ENCODE results near the gene LAMA3. TPM values are rescaled to one million over a fixed set of nuclear protein-coding genes. Genes with fewer than 3 reads are reported as not detected.

Gene LAMA3
- polyA plus RNA-seq, 1 of the 3 experiments (the other 2 are of a cell fraction) = 3.5 TPM

DNA sequence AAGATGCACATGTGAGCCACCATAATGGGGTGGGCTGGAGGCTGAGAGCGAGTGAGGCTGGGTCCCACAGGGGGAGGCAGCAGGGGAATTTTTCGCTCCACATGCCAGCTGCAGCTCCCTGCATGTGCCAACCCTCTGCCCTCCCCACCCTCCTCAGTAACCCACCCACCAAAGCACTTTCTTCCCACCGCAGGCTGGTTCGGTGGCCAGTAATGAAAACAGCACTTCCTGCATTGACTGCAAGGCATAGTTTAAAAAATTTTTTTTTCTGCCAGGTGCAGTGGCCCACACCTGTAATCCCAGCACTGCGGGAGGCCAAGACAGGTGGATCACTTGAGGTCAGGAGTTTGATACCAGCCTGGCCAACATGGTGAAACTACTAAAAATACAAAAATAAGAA lies 177.8 kb downstream of the LAMA3 start:
- no peak overlapping the region for H3K4me2 ChIP-seq
- 96% methylated on average over 4 of the region's 5 CpGs for WGBS (ENCODE audit: low lambda C conversion rate)
- peaks cover 5 to 20% of the 10 kb centered on the region in 2 experiments; a peak in 3 of 4 replicates for H3K4me1 ChIP-seq (ENCODE audit: control insufficient read depth in 1 of 2, insufficient read depth in 2 of 2, low read depth in 1 of 2, low read length in 1 of 2)
- POLR2A ChIA-PET = no interaction called here
- no peak overlapping the region for H2AFZ ChIP-seq (ENCODE audit: low read depth)
- no peak overlapping the region for H3K9ac ChIP-seq
- no peak overlapping the region for H3K4me3 ChIP-seq (ENCODE audit: low read depth in 2 of 2, low read length in 1 of 2)
- CTCF ChIA-PET = no interaction called here
- TF ChIP-seq SMC3 (IDR thresholded peaks at IDR 0.05; ENCODE audit: low read depth, low read length) = no peak
- no peak for TF ChIP-seq EP300 (IDR thresholded peaks at IDR 0.05; ENCODE audit: borderline replicate concordance in 1 of 2, low read depth in 1 of 2, low read length in 1 of 2)
- TF ChIP-seq, protein P1, sequence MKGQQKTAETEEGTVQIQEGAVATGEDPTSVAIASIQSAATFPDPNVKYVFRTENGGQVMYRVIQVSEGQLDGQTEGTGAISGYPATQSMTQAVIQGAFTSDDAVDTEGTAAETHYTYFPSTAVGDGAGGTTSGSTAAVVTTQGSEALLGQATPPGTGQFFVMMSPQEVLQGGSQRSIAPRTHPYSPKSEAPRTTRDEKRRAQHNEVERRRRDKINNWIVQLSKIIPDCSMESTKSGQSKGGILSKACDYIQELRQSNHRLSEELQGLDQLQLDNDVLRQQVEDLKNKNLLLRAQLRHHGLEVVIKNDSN (IDR thresholded peaks at IDR 0.05; ENCODE audit: borderline replicate concordance, low read depth) = no peak
- TF ChIP-seq RXRA (IDR thresholded peaks at IDR 0.05; ENCODE audit: borderline replicate concordance, low read depth) = no peak
- TF ChIP-seq FOSL2 (IDR thresholded peaks at IDR 0.05; ENCODE audit: borderline replicate concordance, low read depth) = no peak
- TF ChIP-seq, protein P2, sequence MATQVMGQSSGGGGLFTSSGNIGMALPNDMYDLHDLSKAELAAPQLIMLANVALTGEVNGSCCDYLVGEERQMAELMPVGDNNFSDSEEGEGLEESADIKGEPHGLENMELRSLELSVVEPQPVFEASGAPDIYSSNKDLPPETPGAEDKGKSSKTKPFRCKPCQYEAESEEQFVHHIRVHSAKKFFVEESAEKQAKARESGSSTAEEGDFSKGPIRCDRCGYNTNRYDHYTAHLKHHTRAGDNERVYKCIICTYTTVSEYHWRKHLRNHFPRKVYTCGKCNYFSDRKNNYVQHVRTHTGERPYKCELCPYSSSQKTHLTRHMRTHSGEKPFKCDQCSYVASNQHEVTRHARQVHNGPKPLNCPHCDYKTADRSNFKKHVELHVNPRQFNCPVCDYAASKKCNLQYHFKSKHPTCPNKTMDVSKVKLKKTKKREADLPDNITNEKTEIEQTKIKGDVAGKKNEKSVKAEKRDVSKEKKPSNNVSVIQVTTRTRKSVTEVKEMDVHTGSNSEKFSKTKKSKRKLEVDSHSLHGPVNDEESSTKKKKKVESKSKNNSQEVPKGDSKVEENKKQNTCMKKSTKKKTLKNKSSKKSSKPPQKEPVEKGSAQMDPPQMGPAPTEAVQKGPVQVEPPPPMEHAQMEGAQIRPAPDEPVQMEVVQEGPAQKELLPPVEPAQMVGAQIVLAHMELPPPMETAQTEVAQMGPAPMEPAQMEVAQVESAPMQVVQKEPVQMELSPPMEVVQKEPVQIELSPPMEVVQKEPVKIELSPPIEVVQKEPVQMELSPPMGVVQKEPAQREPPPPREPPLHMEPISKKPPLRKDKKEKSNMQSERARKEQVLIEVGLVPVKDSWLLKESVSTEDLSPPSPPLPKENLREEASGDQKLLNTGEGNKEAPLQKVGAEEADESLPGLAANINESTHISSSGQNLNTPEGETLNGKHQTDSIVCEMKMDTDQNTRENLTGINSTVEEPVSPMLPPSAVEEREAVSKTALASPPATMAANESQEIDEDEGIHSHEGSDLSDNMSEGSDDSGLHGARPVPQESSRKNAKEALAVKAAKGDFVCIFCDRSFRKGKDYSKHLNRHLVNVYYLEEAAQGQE (IDR thresholded peaks at IDR 0.05; ENCODE audit: low read depth, low read length) = no peak
- TF ChIP-seq USF2 (IDR thresholded peaks at IDR 0.05; ENCODE audit: borderline replicate concordance, low read depth, low read length) = no peak
- no peak for TF ChIP-seq NFIC (IDR thresholded peaks at IDR 0.05; ENCODE audit: borderline replicate concordance)
- TF ChIP-seq MXI1 (IDR thresholded peaks at IDR 0.05; ENCODE audit: low read depth, low read length) = no peak
- TF ChIP-seq IRF3 (IDR thresholded peaks at IDR 0.05; ENCODE audit: low read depth, low read length) = no peak
- TF ChIP-seq FOXJ3 (CRISPR knock-in tag; IDR thresholded peaks at IDR 0.05) = no peak
- no peak for DNase-seq
- H3K9me3 ChIP-seq = no peaks in the 10 kb centered on the region
- no peak overlapping the region for H3K27ac ChIP-seq (ENCODE audit: low read depth in 2 of 2, low read length in 1 of 2)
- no peaks in the 10 kb centered on the region for H3K9me2 ChIP-seq
- H3K27me3 ChIP-seq (ENCODE audit: insufficient read depth) = no peaks in the 10 kb centered on the region
- no peaks in the 10 kb centered on the region for H3K79me2 ChIP-seq (ENCODE audit: insufficient read depth)
- H3K36me3 ChIP-seq (replicated peaks in 1 of 2; ENCODE audit: control insufficient read depth in 1 of 2, insufficient read depth in 2 of 2, low read length in 1 of 2) = no peaks in the 10 kb centered on the region
- no peaks in the 10 kb centered on the region for H4K20me1 ChIP-seq (ENCODE audit: insufficient read depth)
- peaks cover 16% of the 10 kb centered on the region for H3F3A ChIP-seq (replicated peaks; ENCODE audit: insufficient read depth)

Data from SK-N-SH (cell line).